ENCODE measurements around the gene ZNF30. TPM values are rescaled to one million over a fixed set of nuclear protein-coding genes. Genes with fewer than 3 reads are reported as not detected.

The ZNF30 gene
- total RNA-seq, 1 donor from 2014 or later = 10.3 TPM

DNA sequence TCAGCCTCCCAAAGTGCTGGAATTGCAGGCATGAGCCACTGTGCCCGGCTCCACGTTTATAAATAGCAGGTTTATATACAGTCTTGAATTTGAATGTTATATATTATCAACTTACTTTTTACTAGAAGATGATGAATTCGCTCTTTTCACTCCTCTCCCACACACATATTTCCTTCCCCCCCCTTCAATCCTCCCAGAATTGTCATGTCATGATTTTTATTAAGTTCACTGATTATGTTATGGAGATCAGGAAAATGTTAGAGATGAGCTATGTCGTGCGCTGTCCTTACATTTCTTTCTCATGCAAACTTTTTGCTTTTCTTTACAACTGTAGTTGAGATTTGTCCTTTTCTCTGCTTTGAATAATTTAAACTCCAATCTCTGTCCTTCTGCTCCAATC is 55.6 kb downstream of the ZNF30 start:
- Histone ChIP-seq H3K79me2 (ENCODE audit: low read depth) (no peaks in the 10 kb centered on the region), H3K4me2 (no peak overlapping the region), H3K9ac (no peak overlapping the region), H4K20me1 (ENCODE audit: low read depth) (no peaks in the 10 kb centered on the region), H3K4me3 (no peak overlapping the region), H3K9me3 (ENCODE audit: low read depth) (no peaks in the 10 kb centered on the region), H3K36me3 (no peaks in the 10 kb centered on the region), H2AFZ (replicated peaks) (no peak overlapping the region), H3K4me1 (peaks cover 8% of the 10 kb centered on the region), H3K27me3 (no peaks in the 10 kb centered on the region), H3K27ac (no peak overlapping the region), H3F3A (ENCODE audit: low read depth) (peaks cover 4% of the 10 kb centered on the region)
- Mint-ChIP-seq H3K4me3 (no peak overlapping the region), H3K27me3 (ENCODE audit: insufficient read depth, low read depth) (peaks cover 4% of the 10 kb centered on the region), H3K9me3 (peaks cover 6% of the 10 kb centered on the region), H3K27ac (no peak overlapping the region), H3K4me1 (peaks cover 2% of the 10 kb centered on the region), H3K36me3 (no peaks in the 10 kb centered on the region)
- TF ChIP-seq EZH2 (IDR thresholded peaks at IDR 0.05) = no peak
- TF ChIP-seq, protein P1, sequence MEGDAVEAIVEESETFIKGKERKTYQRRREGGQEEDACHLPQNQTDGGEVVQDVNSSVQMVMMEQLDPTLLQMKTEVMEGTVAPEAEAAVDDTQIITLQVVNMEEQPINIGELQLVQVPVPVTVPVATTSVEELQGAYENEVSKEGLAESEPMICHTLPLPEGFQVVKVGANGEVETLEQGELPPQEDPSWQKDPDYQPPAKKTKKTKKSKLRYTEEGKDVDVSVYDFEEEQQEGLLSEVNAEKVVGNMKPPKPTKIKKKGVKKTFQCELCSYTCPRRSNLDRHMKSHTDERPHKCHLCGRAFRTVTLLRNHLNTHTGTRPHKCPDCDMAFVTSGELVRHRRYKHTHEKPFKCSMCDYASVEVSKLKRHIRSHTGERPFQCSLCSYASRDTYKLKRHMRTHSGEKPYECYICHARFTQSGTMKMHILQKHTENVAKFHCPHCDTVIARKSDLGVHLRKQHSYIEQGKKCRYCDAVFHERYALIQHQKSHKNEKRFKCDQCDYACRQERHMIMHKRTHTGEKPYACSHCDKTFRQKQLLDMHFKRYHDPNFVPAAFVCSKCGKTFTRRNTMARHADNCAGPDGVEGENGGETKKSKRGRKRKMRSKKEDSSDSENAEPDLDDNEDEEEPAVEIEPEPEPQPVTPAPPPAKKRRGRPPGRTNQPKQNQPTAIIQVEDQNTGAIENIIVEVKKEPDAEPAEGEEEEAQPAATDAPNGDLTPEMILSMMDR (IDR thresholded peaks at IDR 0.05) = no peak
- no peak for TF ChIP-seq EZH2phosphoT487 (IDR thresholded peaks at IDR 0.05)
- no peak for DNase-seq (ENCODE audit: low spot score)

DNA sequence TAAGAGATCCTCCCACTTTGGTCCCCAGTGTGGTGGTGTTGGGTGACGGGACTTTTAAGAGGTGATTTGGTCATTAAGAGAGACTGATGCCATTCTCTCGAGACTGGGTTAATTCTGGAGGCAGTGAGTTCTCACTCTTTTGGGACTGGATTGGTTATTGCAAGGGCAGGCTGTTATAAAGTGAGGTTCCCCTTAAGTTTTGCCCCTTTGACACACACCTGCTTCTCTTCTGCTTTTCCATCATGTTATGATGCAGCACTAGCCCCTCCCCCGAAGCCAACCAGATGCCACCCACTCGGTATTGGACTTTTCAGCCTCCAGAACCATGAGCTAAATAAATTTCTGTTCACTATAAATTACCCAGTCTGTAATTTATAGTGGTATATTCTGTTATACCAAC is 57.1 kb downstream of the ZNF30 start:
- H3K27ac ChIP-seq = no peak overlapping the region
- Mint-ChIP-seq H3K36me3 (no peaks in the 10 kb centered on the region), H3K4me1 (peaks cover 2% of the 10 kb centered on the region), H3K4me3 (no peak overlapping the region), H3K27me3 (ENCODE audit: insufficient read depth, low read depth) (peaks cover 6% of the 10 kb centered on the region), H3K27ac (no peak overlapping the region), H3K9me3 (peaks cover 6% of the 10 kb centered on the region)
- no peaks in the 10 kb centered on the region for H3K27me3 ChIP-seq
- H3K79me2 ChIP-seq (ENCODE audit: low read depth) = no peaks in the 10 kb centered on the region
- H3K9ac ChIP-seq = no peak overlapping the region
- H3K9me3 ChIP-seq (ENCODE audit: low read depth) = no peaks in the 10 kb centered on the region
- H3K4me1 ChIP-seq = peaks cover 8% of the 10 kb centered on the region
- no peak for DNase-seq (ENCODE audit: low spot score)
- TF ChIP-seq EZH2 (IDR thresholded peaks at IDR 0.05) = no peak
- no peak for TF ChIP-seq EZH2phosphoT487 (IDR thresholded peaks at IDR 0.05)
- TF ChIP-seq, protein P1 (IDR thresholded peaks at IDR 0.05) = no peak
- no peak overlapping the region for H3K4me3 ChIP-seq
- H3F3A ChIP-seq (ENCODE audit: low read depth) = peaks cover 4% of the 10 kb centered on the region
- H3K36me3 ChIP-seq = no peaks in the 10 kb centered on the region
- no peaks in the 10 kb centered on the region for H4K20me1 ChIP-seq (ENCODE audit: low read depth)
- H2AFZ ChIP-seq (replicated peaks) = no peak overlapping the region
- no peak overlapping the region for H3K4me2 ChIP-seq

DNA sequence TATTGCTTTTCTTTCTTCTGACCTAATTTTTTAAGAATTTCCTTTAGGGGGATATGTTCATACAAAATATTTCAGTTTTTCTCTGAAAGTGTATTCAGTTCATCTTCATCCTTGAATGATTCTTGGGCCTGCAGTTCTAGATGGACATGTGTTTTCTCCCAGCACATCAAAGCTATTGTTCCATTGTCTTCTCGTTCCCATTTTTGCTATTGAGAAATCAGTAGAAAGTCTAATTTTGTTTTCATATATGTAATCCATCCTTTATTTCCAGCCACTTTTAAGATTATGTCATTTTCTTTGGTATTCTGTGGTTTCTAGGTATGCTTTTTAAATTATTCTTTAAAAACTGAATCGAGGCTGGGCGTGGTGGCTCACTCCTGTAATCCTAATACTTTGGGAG is 57.6 kb downstream of the ZNF30 start:
- TF ChIP-seq EZH2phosphoT487 (IDR thresholded peaks at IDR 0.05) (no peak), EZH2 (IDR thresholded peaks at IDR 0.05) (no peak)
- TF ChIP-seq, protein P1 (IDR thresholded peaks at IDR 0.05) = no peak
- H3K9me3 ChIP-seq (ENCODE audit: low read depth) = no peaks in the 10 kb centered on the region
- H3K79me2 ChIP-seq (ENCODE audit: low read depth) = no peaks in the 10 kb centered on the region
- H3K27ac ChIP-seq = no peak overlapping the region
- Mint-ChIP-seq H3K27ac (no peak overlapping the region), H3K36me3 (no peaks in the 10 kb centered on the region), H3K9me3 (peaks cover 6% of the 10 kb centered on the region), H3K4me3 (no peak overlapping the region), H3K27me3 (ENCODE audit: insufficient read depth, low read depth) (peaks cover 6% of the 10 kb centered on the region), H3K4me1 (peaks cover 2% of the 10 kb centered on the region)
- no peaks in the 10 kb centered on the region for H3K36me3 ChIP-seq
- no peak overlapping the region for H2AFZ ChIP-seq (replicated peaks)
- no peaks in the 10 kb centered on the region for H4K20me1 ChIP-seq (ENCODE audit: low read depth)
- peaks cover 4% of the 10 kb centered on the region for H3F3A ChIP-seq (ENCODE audit: low read depth)
- no peak overlapping the region for H3K4me3 ChIP-seq
- DNase-seq (ENCODE audit: low spot score) = no peak
- H3K27me3 ChIP-seq = no peaks in the 10 kb centered on the region
- H3K4me1 ChIP-seq = peaks cover 8% of the 10 kb centered on the region
- no peak overlapping the region for H3K9ac ChIP-seq
- no peak overlapping the region for H3K4me2 ChIP-seq

Data from neural progenitor cell (in vitro differentiated cells).